Measurements from ENCODE around the gene GALNT15. TPM values are rescaled to one million over a fixed set of nuclear protein-coding genes. Genes with fewer than 3 reads are reported as not detected.

The GALNT15 gene
- total and polyA plus RNA-seq, 2 experiments from 2014 or later, result 9.9 to 11.7 TPM

GRCh38 chr3:16264174-16264707, 89.8 kb downstream of the GALNT15 start:
- no peaks in the 10 kb centered on the region for H3K27me3 ChIP-seq (replicated peaks; ENCODE audit: insufficient read depth)
- H3K4me2 ChIP-seq (ENCODE audit: unreplicated experiment), result peak overlapping the region; percentile 89
- 1 to 2% methylated on average over 20 to 21 of the region's 21 CpGs for WGBS, 2 experiments (ENCODE audit: low coverage in 1 of 2, low lambda C conversion rate in 2 of 2, missing lambda C conversion rate in 2 of 2)
- H3K4me1 ChIP-seq (ENCODE audit: insufficient read depth), result peaks cover 34% of the 10 kb centered on the region
- H2AFZ ChIP-seq, result peak overlapping the region; percentile 71
- H3K36me3 ChIP-seq (ENCODE audit: low read depth), result peaks cover 14% of the 10 kb centered on the region
- H3K27ac ChIP-seq, result peak overlapping the region; percentile 94
- peaks cover 76% of the 10 kb centered on the region for H3K79me2 ChIP-seq (ENCODE audit: insufficient read depth)
- peak overlapping the region; percentile 89 for H3K4me3 ChIP-seq
- H3K9ac ChIP-seq, result peak overlapping the region; percentile 99
- H4K20me1 ChIP-seq (ENCODE audit: insufficient read depth), result no peaks in the 10 kb centered on the region
- in situ Hi-C loops (cut with MboI), result no loop called here
- TF ChIP-seq EZH2phosphoT487 (IDR thresholded peaks at IDR 0.05; ENCODE audit: insufficient read depth, low read depth) (no peak), EZH2 (IDR thresholded peaks at IDR 0.05; ENCODE audit: insufficient read depth, poor library complexity, severe bottlenecking) (no peak)
- DNase-seq, result peak; percentile 42
- H3F3A ChIP-seq (ENCODE audit: insufficient read depth), result no peaks in the 10 kb centered on the region
- H3K9me3 ChIP-seq (ENCODE audit: low read depth), result no peaks in the 10 kb centered on the region
- no peaks in the 10 kb centered on the region for H3K9me2 ChIP-seq (ENCODE audit: insufficient read depth)

GRCh38 chr3:16264708-16265454, 90.4 kb downstream of the GALNT15 start, which contains the start of the genes DPH3 and OXNAD1:
Gene DPH3, minus strand, starts transcription at chr3:16264943. Its CDS starts 67 bp downstream, at chr3:16264876.
Gene OXNAD1, plus strand, starts transcription at chr3:16265212. Its CDS starts 5,741 bp downstream, at chr3:16270953.
- H3K36me3 ChIP-seq (ENCODE audit: low read depth), result peaks cover 7% of the 10 kb centered on the region; the same call in 1 of the 2 replicates
- H3K9ac ChIP-seq, result peak within 1 kb of the TSS; percentile 99
- peaks cover 76% of the 10 kb centered on the region for H3K79me2 ChIP-seq (ENCODE audit: insufficient read depth)
- H3K9me2 ChIP-seq (ENCODE audit: insufficient read depth), result no peaks in the 10 kb centered on the region
- TF ChIP-seq EZH2phosphoT487 (IDR thresholded peaks at IDR 0.05; ENCODE audit: insufficient read depth, low read depth) (no peak), EZH2 (IDR thresholded peaks at IDR 0.05; ENCODE audit: insufficient read depth, poor library complexity, severe bottlenecking) (no peak)
- in situ Hi-C loops (cut with MboI), result no loop called here
- WGBS, 2 experiments (ENCODE audit: low coverage in 1 of 2, low lambda C conversion rate in 2 of 2, missing lambda C conversion rate in 2 of 2), result 1% methylated on average over 60 to 61 of the region's 61 CpGs
- no peaks in the 10 kb centered on the region for H3K9me3 ChIP-seq (ENCODE audit: low read depth)
- no peaks in the 10 kb centered on the region for H3K27me3 ChIP-seq (replicated peaks; ENCODE audit: insufficient read depth)
- peak; percentile 100 for DNase-seq
- H3K4me2 ChIP-seq (ENCODE audit: unreplicated experiment), result peak within 1 kb of the TSS; percentile 93
- H4K20me1 ChIP-seq (ENCODE audit: insufficient read depth), result no peaks in the 10 kb centered on the region
- H2AFZ ChIP-seq, result peak within 1 kb of the TSS; percentile 88
- H3F3A ChIP-seq (ENCODE audit: insufficient read depth), result no peaks in the 10 kb centered on the region
- H3K27ac ChIP-seq, result peak within 1 kb of the TSS; percentile 94
- H3K4me1 ChIP-seq (ENCODE audit: insufficient read depth), result peaks cover 34% of the 10 kb centered on the region
- peak within 1 kb of the TSS; percentile 89 for H3K4me3 ChIP-seq

- Histone ChIP-seq H3K9ac (peak overlapping the region; percentile 99), H3K4me3 (peak overlapping the region; percentile 89), H3K27ac (peak overlapping the region; percentile 94), H3K9me2 (ENCODE audit: insufficient read depth) (no peaks in the 10 kb centered on the region), H3K79me2 (ENCODE audit: insufficient read depth) (peaks cover 76% of the 10 kb centered on the region), H3K36me3 (ENCODE audit: low read depth) (peaks cover 2% of the 10 kb centered on the region; the same call in 1 of the 2 replicates), H3K9me3 (ENCODE audit: low read depth) (no peaks in the 10 kb centered on the region), H3F3A (ENCODE audit: insufficient read depth) (no peaks in the 10 kb centered on the region), H3K27me3 (replicated peaks; ENCODE audit: insufficient read depth) (no peaks in the 10 kb centered on the region), H4K20me1 (ENCODE audit: insufficient read depth) (no peaks in the 10 kb centered on the region), H2AFZ (peak overlapping the region; percentile 88), H3K4me2 (ENCODE audit: unreplicated experiment) (peak overlapping the region; percentile 93), H3K4me1 (ENCODE audit: insufficient read depth) (peaks cover 34% of the 10 kb centered on the region)
- no peak for DNase-seq
- no peak for TF ChIP-seq EZH2phosphoT487 (IDR thresholded peaks at IDR 0.05; ENCODE audit: insufficient read depth, low read depth)
- in situ Hi-C loops (cut with MboI), result no loop called here
- 0 to 1% methylated on average over 6 of the region's 6 CpGs for WGBS, 2 experiments (ENCODE audit: low coverage in 1 of 2, low lambda C conversion rate in 2 of 2, missing lambda C conversion rate in 2 of 2)
Observed at GRCh38 chr3:16265455-16265786, 90.9 kb downstream of the GALNT15 start.

GRCh38 chr3:16266714-16267113, 92.2 kb downstream of the GALNT15 start:
- H3K4me1 ChIP-seq (ENCODE audit: insufficient read depth), result peaks cover 31% of the 10 kb centered on the region
- peaks cover 65% of the 10 kb centered on the region for H3K79me2 ChIP-seq (ENCODE audit: insufficient read depth)
- peak overlapping the region; percentile 99; the same call in 1 of the 2 replicates for H3K9ac ChIP-seq
- H4K20me1 ChIP-seq (ENCODE audit: insufficient read depth), result no peaks in the 10 kb centered on the region
- no peak for DNase-seq
- H3F3A ChIP-seq (ENCODE audit: insufficient read depth), result no peaks in the 10 kb centered on the region
- no peaks in the 10 kb centered on the region for H3K27me3 ChIP-seq (replicated peaks; ENCODE audit: insufficient read depth)
- no peaks in the 10 kb centered on the region for H3K9me2 ChIP-seq (ENCODE audit: insufficient read depth)
- H3K36me3 ChIP-seq (ENCODE audit: low read depth), result 0 out of 2 replicates have a peak, but pooled peaks cover 3% of the 10 kb centered on the region
- in situ Hi-C loops (cut with MboI), result no loop called here
- TF ChIP-seq EZH2 (IDR thresholded peaks at IDR 0.05; ENCODE audit: insufficient read depth, poor library complexity, severe bottlenecking) (no peak), EZH2phosphoT487 (IDR thresholded peaks at IDR 0.05; ENCODE audit: insufficient read depth, low read depth) (no peak)
- H3K4me3 ChIP-seq, result 0 out of 2 replicates have a peak overlapping the region, but pooled peaks have one; percentile 89
- no peak overlapping the region for H3K27ac ChIP-seq
- no peak overlapping the region for H3K4me2 ChIP-seq (ENCODE audit: unreplicated experiment)
- 86% methylated on average over 3 of the region's 3 CpGs for WGBS, 2 experiments (ENCODE audit: low coverage in 1 of 2, low lambda C conversion rate in 2 of 2, missing lambda C conversion rate in 2 of 2)
- no peak overlapping the region for H2AFZ ChIP-seq
- H3K9me3 ChIP-seq (ENCODE audit: low read depth), result no peaks in the 10 kb centered on the region
